GM12872 (cell line): ENCODE measurements around the gene ELP4.

Source experiments
- TF ChIP-seq, protein P1 (sequence below): IDR thresholded peaks from 3 replicates; pipeline ENCODE4 v1.5.1; 2011; ENCODE audit warnings: low read depth, mild to moderate bottlenecking, low read length, moderate library complexity; ENCODE audit not compliant: insufficient read depth

Gene ELP4

GRCh38 chr11:31794548-31794947 is 285.0 kb downstream of the ELP4 start:
- TF ChIP-seq, protein P1, sequence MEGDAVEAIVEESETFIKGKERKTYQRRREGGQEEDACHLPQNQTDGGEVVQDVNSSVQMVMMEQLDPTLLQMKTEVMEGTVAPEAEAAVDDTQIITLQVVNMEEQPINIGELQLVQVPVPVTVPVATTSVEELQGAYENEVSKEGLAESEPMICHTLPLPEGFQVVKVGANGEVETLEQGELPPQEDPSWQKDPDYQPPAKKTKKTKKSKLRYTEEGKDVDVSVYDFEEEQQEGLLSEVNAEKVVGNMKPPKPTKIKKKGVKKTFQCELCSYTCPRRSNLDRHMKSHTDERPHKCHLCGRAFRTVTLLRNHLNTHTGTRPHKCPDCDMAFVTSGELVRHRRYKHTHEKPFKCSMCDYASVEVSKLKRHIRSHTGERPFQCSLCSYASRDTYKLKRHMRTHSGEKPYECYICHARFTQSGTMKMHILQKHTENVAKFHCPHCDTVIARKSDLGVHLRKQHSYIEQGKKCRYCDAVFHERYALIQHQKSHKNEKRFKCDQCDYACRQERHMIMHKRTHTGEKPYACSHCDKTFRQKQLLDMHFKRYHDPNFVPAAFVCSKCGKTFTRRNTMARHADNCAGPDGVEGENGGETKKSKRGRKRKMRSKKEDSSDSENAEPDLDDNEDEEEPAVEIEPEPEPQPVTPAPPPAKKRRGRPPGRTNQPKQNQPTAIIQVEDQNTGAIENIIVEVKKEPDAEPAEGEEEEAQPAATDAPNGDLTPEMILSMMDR, result no peak

DNA sequence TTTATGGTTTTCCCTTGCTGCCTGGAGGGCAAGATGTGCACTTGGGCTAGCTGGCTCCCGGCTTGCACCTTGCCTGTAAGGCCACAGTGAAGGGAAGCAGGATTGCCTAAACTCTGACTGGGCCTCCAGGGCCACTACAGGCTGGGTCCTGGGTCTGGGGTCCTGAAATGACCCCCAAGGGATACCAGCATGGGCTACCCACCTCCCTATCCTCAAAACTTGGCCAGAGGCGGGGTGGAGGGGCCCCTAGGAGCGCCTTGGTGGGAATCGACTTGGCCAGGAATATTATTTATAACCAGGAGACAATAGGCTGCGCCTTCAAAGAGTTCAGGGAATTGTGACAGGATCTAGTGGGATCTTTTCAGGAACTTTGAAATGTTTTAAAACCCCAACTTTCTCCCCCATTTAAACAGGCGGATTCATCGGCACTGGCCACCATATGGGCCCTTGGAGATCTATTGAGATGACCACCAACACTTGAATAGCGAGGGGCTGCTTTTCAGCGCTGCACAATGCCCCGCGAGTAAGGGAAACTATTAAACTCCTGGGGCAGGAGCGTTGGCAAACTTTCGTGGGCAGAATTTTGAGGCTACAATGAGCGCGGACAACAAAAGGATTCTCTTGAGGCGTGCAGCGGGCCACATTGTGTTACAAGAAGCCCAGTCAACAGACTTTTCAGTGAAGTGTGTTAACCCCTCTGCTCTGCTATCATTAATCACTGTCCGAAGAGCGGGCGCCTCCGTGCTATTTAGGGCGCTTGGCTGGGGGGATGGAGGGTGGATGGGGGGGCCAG is 286.3 kb downstream of the ELP4 start:
- TF ChIP-seq, protein P1, result no peak

- TF ChIP-seq, protein P1, result no peak
Measured at GRCh38 chr11:31796499-31797189, 287.1 kb downstream of the ELP4 start.

DNA sequence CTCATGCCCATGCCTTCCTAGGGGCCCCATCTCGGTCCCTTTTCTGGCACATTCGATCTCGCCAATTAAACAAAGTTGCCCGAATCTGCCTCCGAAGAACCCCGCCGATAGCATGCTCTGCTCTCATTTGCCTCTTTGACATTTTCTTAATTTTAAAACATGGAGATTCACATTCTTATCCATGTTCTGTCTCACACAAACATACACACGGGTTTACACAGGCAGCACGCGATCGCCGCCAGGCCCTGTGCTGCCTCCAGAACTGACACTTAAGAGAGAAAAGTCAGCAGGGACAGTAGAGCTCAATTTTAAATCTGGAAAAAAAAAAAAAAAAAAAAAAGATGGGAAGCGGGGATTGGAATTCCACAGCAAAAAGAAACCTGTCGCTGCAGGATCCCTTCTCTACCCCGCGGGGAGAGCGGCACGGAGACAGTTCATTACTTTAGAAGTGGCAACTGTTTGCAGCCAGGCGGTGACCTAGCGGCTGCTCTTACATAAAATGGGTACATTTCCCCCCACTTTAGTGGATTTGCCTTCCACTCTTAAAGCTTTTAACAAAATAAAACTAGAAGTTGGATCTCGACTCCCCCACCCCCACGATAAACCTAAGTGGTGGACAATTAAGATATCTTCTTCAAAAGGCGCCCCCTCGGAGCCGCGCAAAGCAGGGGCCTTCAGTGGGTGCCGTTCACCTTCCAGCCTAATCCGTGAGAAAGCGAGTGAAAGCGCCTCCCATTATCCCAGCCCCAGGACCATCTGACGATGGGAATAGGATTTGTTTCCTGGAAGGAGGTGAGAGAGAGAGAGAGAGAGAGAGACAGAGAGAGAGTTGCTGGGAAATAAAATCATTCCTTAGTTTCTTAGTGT is 287.9 kb downstream of the ELP4 start:
- TF ChIP-seq, protein P1, result no peak

DNA sequence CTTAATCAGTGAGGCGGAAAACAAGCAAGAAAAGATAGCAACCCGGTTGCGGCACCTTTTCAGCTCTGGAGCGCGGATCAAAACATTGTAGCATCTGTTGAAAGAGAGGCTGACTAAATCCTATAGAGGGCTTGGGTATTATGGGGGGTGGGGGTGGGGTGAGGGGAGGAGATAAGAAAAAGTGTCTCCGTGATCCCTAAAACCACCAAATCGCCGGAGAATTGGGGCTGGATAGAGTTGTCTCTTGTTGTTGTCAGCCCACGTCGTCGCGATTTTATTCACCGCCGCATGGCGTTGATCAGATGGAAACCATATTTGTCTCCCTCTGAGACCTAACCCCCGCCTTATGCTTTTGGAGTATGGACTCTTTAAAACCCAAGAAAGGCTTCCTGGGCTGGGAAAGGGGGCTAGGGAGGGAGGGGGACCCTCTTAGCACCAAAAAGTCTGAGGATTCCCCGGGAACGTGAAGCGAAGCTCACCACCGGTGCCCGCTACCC is 288.5 kb downstream of the ELP4 start:
- TF ChIP-seq, protein P1, result no peak

GRCh38 chr11:31798554-31799434 is 289.2 kb downstream of the ELP4 start:
- TF ChIP-seq, protein P1, result peak; percentile 40; the same call in 2 of the 3 replicates
